ENCODE results near the gene NEK5.
"Not testable (repeated sequence)": the region's sequence is repeated elsewhere in the genome, so short reads cannot be mapped to it uniquely, and the experiment has no call there.

Gene NEK5

DNA sequence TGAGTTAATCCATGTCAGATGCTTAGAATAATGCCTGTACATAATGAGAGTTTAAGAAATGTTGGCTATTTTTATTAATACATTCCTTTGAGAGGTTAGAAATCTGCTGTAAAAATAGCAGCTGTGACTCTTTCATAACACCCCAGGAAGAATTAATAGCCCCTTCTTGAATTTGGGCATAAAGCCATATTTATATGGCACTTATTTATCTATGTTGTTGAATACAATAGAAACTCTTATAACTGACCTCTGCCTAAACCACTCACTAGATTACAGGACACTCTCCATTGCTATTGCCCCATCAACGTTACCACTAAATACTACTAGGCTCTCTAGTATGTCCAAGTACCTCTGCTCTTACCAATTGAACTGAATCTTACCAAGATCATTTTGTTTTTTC, 16.3 kb downstream of the NEK5 start:
- Histone ChIP-seq H3K27ac (no peak overlapping the region), H3K36me3 (no peaks in the 10 kb centered on the region), H3K27me3 (no peaks in the 10 kb centered on the region), H3K9me3 (no peaks in the 10 kb centered on the region), H3K4me3 (ENCODE audit: low read depth in 1 of 2, low read length in 1 of 2) (no peak overlapping the region), H3K4me1 (ENCODE audit: control insufficient read depth in 1 of 2, insufficient read depth in 1 of 2, low read depth in 1 of 2, low read length in 1 of 2) (no peaks in the 10 kb centered on the region)
- TF ChIP-seq, protein P1, sequence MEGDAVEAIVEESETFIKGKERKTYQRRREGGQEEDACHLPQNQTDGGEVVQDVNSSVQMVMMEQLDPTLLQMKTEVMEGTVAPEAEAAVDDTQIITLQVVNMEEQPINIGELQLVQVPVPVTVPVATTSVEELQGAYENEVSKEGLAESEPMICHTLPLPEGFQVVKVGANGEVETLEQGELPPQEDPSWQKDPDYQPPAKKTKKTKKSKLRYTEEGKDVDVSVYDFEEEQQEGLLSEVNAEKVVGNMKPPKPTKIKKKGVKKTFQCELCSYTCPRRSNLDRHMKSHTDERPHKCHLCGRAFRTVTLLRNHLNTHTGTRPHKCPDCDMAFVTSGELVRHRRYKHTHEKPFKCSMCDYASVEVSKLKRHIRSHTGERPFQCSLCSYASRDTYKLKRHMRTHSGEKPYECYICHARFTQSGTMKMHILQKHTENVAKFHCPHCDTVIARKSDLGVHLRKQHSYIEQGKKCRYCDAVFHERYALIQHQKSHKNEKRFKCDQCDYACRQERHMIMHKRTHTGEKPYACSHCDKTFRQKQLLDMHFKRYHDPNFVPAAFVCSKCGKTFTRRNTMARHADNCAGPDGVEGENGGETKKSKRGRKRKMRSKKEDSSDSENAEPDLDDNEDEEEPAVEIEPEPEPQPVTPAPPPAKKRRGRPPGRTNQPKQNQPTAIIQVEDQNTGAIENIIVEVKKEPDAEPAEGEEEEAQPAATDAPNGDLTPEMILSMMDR (IDR thresholded peaks at IDR 0.05) = no peak

DNA sequence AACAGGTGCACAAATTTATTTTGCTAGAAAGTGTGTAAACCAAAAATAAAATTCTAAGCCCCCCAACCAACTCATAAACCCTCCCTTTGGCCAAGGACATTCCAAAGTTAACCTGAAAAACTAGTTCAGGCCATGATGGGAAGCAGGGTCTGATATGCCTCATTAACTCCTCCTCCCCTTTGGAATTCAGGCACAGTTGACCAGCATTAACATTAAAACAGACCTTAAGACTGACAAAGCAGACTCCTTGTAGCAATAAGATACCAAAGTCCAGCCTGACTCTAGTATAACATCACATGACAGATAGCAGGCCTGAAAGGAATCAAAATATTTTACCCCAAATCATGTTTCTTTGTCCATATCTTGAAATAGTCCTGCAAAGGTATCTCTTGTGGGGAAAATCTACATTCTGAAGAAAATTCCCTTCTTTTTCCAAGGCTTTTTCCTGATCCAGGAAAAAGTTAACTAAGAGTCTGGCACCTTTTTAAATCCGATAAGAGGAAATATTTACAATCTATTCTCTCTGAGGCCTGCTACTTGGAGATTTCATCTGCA, 19.7 kb downstream of the NEK5 start:
- no peaks in the 10 kb centered on the region for H3K9me3 ChIP-seq
- H3K27me3 ChIP-seq = no peaks in the 10 kb centered on the region
- no peak overlapping the region for H3K27ac ChIP-seq
- TF ChIP-seq, protein P1 (IDR thresholded peaks at IDR 0.05) = no peak
- H3K4me3 ChIP-seq (ENCODE audit: low read depth in 1 of 2, low read length in 1 of 2) = no peak overlapping the region
- no peaks in the 10 kb centered on the region for H3K4me1 ChIP-seq (ENCODE audit: control insufficient read depth in 1 of 2, insufficient read depth in 1 of 2, low read depth in 1 of 2, low read length in 1 of 2)
- H3K36me3 ChIP-seq = no peaks in the 10 kb centered on the region

DNA sequence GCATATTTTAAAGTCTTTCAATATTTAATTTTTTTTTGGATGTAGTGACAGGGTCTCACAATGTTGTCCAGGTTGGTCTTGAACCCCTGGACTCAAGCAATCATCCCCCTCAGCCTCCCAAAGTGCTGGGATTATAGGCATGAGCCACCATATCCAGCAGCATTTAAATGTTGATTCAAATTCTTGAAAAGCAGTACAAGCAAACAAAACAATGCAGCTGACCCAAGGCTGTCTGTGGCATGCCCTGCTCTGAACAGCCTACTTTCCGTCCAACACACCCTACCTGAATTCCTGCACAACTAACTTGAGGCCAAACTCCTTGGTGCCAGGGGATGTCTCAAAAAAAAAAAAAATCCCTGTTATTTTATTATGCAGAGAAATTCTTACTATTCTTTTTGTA, 23.0 kb downstream of the NEK5 start:
- Histone ChIP-seq H3K9me3 (no peaks in the 10 kb centered on the region), H3K4me3 (ENCODE audit: low read depth in 1 of 2, low read length in 1 of 2) (no peak overlapping the region), H3K4me1 (ENCODE audit: control insufficient read depth in 1 of 2, insufficient read depth in 1 of 2, low read depth in 1 of 2, low read length in 1 of 2) (no peaks in the 10 kb centered on the region), H3K36me3 (no peaks in the 10 kb centered on the region), H3K27me3 (no peaks in the 10 kb centered on the region), H3K27ac (no peak overlapping the region)
- TF ChIP-seq, protein P1 (IDR thresholded peaks at IDR 0.05) = no peak

DNA sequence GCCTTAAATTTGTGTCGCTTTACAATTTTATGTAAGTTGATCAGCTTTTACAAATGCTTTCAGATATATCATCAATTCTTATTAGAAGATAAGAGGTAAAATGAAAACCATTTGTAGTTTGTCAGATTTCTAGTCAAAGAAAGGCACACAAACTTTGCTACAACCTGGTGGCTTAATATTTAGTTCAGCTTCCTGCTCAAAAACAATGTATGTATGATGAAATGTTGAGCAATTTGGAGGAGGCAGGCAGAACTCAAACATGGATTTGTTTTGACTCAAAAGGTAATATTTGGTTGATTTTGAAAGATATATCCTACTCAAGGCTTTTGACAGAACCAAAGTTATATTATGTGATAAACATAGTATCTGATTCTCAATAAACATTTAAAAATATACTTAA, 24.2 kb downstream of the NEK5 start:
- Histone ChIP-seq H3K4me3 (ENCODE audit: low read depth in 1 of 2, low read length in 1 of 2) (no peak overlapping the region), H3K27ac (no peak overlapping the region), H3K9me3 (no peaks in the 10 kb centered on the region), H3K36me3 (no peaks in the 10 kb centered on the region), H3K4me1 (ENCODE audit: control insufficient read depth in 1 of 2, insufficient read depth in 1 of 2, low read depth in 1 of 2, low read length in 1 of 2) (no peaks in the 10 kb centered on the region), H3K27me3 (no peaks in the 10 kb centered on the region)
- TF ChIP-seq, protein P1 (IDR thresholded peaks at IDR 0.05) = no peak

DNA sequence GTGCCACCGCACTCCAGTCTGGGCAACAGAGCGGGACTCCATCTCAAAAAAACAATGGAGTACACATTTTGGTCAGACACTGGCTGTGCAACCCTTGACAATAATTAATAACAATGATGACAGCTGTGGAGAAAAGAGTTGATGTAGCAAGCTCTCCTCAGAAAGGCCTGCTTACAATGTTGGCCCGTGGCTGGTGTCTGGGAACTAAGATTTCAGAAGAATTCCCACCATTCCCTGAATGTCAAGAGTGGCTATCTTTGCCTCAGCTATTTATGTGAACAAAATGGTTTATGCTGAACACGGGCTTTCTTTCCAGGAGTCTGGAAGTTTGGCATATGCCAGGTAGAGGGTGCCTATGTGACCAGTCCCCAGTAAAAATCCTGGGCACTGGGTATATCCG, 25.5 kb downstream of the NEK5 start:
- H3K9me3 ChIP-seq = no peaks in the 10 kb centered on the region
- H3K4me3 ChIP-seq (ENCODE audit: low read depth in 1 of 2, low read length in 1 of 2) = no peak overlapping the region
- no peaks in the 10 kb centered on the region for H3K4me1 ChIP-seq (ENCODE audit: control insufficient read depth in 1 of 2, insufficient read depth in 1 of 2, low read depth in 1 of 2, low read length in 1 of 2)
- H3K27ac ChIP-seq = no peak overlapping the region
- H3K36me3 ChIP-seq = no peaks in the 10 kb centered on the region
- TF ChIP-seq, protein P1 (IDR thresholded peaks at IDR 0.05) = no peak
- no peaks in the 10 kb centered on the region for H3K27me3 ChIP-seq

DNA sequence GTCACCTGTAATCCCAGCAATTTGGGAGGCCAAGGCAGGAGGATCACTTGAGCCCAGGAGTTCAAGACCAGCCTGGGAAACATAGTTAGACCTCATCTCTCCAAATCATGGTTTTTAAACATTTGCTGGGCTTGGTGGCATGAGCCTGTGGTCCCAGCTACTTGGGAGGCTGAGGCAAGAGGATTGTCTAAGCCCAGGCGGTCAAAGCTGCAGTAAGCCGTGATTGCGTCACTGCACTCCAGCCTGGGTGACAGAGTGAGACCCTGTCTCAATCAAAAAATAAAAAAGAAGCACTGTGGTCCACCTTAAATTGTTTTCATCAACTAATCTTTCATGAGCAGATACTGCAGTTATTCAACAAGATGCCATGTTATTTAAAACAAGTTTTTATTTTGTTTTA, 26.4 kb downstream of the NEK5 start:
- H3K9me3 ChIP-seq; H3K4me1 ChIP-seq (ENCODE audit: control insufficient read depth in 1 of 2, insufficient read depth in 1 of 2, low read depth in 1 of 2, low read length in 1 of 2); H3K4me3 ChIP-seq (ENCODE audit: low read depth in 1 of 2, low read length in 1 of 2); H3K27ac ChIP-seq; H3K36me3 ChIP-seq; H3K27me3 ChIP-seq: not testable (repeated sequence)
